ENCODE results near the gene PCDHGA11.
"Not testable (repeated sequence)": the region's sequence is repeated elsewhere in the genome, so short reads cannot be mapped to it uniquely, and the experiment has no call there.

Gene PCDHGA11

DNA sequence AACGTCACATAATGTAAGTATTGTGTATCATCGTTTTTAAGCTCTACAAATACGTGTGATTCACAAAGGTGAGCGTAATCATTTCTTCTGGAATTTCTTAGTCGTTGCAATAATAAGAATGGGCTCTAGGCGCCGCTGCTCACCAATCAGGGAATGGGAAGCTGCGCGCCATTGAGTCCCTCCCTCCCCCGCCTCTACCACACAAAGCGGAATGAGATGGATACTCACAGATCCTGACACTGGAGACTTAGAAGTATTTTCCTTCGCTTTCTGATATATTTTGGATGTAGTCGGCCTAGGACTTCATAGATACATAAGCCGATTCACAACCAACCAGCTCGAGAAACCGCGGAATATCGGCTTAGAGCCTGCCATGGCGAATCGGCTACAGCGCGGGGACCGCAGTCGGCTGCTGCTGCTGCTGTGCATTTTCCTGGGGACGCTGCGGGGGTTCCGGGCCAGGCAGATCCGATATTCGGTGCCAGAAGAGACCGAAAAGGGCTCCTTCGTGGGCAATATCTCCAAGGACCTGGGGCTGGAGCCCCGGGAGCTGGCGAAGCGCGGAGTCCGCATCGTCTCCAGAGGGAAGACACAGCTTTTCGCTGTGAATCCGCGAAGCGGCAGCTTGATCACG, at the start of gene PCDHGA11:
TSS of gene PCDHGA11 (plus strand) at position 197 of the 634 bp plus-strand sequence. CDS start at position 374, 177 bp downstream.
- no peak for DNase-seq (ENCODE audit: low read depth)

GRCh38 chr5:141371572-141372475, 49.0 kb upstream of the PCDHGA11 start:
- DNase-seq (ENCODE audit: low read depth), result no peak

DNA sequence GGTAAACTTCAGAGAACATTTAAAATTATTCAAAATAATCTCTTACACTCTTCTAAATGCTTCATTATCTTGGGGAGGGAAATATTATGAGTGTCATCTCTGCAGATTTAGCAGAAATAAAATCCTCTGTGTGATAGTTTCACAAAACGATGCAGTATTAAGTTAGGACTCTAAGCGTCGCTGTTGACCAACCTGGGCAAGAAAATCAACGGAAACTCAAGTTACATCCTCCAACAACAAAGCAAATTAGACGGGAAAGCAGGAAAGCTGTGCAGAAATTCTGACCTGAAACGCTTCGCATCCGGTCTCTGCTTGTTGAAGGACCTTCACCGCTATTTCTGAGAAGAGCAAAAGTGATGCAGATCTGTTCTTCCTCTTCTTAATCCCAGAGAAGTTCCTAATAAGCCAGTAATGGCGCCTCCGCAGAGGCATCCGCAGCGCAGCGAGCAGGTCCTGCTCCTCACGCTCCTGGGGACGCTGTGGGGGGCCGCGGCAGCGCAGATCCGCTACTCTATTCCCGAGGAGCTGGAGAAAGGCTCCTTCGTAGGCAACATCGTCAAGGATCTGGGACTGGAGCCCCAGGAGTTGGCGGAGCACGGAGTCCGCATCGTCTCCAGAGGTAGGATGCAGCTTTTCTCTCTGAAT, 47.1 kb upstream of the PCDHGA11 start, which contains the start of gene PCDHGA6:
TSS of gene PCDHGA6 (plus strand) at position 219 of the 645 bp plus-strand sequence. CDS start at position 412, 193 bp downstream.
- no peak for DNase-seq (ENCODE audit: low read depth)

DNA sequence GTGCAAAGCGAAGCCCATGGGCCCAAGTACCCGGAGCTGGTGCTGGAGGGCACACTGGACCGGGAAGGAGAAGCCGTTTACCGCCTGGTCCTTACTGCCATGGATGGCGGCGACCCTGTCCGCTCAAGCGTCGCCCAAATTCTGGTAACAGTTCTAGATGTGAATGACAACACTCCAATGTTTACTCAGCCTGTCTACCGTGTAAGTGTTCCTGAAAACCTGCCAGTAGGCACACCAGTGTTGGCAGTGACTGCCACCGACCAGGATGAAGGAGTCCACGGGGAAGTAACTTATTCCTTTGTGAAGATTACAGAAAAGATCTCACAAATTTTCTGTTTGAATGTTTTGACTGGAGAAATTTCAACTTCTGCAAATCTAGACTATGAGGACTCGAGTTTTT, 46.2 kb upstream of the PCDHGA11 start:
- no peak for DNase-seq (ENCODE audit: low read depth)

DNA sequence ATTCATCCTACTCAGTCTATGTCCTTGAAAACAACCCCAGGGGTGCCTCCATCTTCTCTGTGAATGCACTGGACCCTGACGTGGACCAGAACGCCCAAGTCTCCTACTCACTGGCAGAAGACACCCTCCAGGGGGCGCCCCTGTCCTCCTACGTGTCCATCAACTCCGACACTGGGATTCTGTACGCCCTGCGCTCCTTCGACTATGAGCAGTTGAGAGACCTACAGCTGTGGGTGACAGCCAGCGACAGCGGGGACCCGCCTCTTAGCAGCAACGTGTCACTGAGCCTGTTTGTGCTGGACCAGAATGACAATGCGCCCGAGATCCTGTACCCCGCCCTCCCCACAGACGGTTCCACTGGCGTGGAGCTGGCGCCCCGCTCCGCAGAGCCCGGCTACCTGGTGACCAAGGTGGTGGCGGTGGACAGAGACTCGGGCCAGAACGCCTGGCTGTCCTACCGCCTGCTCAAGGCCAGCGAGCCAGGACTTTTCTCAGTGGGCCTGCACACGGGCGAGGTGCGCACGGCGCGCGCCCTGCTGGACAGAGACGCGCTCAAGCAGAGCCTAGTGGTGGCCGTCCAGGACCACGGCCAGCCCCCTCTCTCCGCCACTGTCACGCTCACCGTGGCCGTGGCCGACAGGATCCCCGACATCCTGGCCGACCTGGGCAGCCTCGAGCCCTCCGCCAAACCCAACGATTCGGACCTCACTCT, 45.3 kb upstream of the PCDHGA11 start:
- DNase-seq (ENCODE audit: low read depth), result not testable (repeated sequence)

- no peak for DNase-seq (ENCODE audit: low read depth)
Measured at GRCh38 chr5:141382469-141383294, 38.2 kb upstream of the PCDHGA11 start, which contains the start of gene PCDHGA7. PCDHGA7 (plus strand) TSS chr5:141382742; CDS start chr5:141382900, 158 bp downstream.

GRCh38 chr5:141383345-141383744, 37.5 kb upstream of the PCDHGA11 start:
- no peak for DNase-seq (ENCODE audit: low read depth)

GRCh38 chr5:141384471-141385267, 36.2 kb upstream of the PCDHGA11 start:
- DNase-seq (ENCODE audit: low read depth), result no peak

DNA sequence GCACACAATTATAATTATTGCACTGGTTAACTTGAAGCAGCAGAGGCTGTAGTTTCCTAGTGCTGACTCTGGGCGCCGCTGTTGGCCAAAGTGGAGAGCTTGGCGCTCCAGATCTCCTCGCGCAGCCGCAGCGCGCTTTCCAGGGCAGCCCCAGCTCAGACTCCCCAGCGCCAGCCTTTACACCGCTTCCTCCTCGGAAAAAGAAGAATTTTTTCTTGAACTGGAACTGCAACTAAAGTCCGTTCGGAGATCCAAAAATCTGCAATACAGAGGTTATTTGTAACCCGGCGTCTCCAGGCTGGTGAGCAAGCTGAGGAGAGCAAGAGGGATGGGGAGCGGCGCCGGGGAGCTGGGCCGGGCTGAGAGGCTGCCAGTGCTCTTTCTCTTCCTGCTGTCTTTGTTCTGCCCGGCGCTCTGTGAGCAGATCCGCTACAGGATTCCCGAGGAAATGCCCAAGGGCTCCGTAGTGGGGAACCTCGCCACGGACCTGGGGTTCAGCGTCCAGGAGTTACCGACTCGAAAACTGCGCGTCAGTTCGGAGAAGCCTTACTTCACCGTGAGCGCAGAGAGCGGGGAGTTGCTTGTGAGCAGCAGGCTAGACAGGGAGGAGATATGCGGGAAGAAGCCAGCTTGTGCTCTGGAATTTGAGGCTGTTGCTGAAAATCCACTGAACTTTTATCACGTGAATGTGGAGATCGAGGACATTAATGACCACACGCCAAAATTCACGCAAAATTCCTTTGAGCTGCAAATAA, 33.1 kb upstream of the PCDHGA11 start, which contains the start of gene PCDHGB4:
TSS of gene PCDHGB4 (plus strand) at position 142 of the 755 bp plus-strand sequence. CDS start at position 329, 187 bp downstream.
- not testable (repeated sequence) for DNase-seq (ENCODE audit: low read depth)

GRCh38 chr5:141388661-141389060, 32.2 kb upstream of the PCDHGA11 start:
- DNase-seq (ENCODE audit: low read depth), result no peak

DNA sequence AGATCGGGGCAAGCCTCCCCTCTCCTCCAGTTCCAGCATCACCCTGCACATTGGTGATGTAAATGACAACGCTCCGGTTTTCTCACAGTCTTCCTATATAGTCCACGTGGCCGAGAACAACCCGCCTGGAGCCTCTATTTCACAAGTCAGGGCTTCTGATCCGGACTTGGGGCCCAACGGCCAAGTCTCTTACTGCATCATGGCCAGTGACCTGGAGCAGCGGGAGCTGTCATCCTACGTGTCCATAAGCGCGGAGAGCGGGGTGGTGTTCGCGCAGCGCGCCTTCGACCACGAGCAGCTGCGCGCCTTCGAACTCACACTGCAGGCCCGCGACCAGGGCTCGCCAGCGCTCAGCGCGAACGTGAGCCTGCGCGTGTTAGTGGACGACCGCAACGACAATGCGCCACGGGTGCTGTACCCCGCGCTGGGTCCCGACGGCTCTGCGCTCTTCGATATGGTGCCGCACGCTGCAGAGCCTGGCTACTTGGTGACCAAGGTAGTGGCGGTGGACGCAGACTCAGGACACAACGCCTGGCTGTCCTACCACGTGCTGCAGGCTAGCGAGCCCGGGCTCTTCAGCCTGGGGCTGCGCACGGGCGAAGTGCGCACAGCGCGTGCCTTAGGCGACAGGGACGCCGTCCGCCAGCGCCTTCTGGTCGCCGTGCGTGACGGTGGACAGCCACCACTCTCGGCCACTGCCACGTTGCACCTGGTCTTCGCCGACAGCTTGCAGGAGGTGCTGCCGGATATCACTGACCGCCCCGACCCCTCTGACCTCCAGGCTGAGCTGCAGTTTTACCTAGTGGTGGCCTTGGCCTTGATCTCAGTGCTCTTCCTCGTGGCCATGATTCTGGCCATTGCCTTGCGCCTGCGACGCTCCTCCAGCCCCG, 31.5 kb upstream of the PCDHGA11 start:
- DNase-seq (ENCODE audit: low read depth), result no peak

DNA sequence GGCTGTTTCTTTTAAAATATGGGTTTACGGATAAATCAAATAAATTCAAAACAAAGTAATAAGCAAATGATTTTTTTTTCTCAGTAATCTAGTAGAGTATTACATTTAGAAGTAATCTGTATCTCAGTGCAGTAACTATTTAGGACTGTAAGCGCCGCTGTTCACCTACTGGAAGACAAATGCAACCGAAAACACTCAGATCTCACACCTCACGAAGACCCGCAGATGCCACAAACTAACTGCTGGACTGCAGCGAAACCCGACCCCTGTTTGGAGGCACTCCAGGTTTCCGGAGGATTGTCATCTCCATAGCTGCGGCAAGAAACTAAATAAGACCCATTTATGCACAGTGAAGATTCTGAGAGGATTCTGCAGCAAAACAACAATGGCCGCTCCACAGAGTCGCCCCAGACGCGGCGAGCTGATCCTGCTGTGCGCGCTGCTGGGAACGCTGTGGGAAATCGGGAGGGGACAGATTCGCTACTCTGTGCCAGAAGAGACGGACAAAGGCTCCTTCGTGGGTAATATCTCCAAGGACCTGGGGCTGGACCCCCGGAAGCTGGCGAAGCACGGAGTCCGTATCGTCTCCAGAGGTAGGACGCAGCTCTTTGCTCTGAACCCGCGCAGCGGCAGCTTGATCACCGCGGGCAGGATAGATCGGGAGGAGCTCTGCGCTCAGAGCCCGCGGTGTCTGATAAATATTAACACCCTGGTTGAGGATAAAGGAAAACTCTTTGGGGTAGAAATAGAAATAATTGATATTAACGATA, 28.2 kb upstream of the PCDHGA11 start, which contains the start of gene PCDHGA8:
TSS of gene PCDHGA8 (plus strand) at position 205 of the 770 bp plus-strand sequence. CDS start at position 386, 181 bp downstream.
- DNase-seq (ENCODE audit: low read depth), result no peak

- DNase-seq (ENCODE audit: low read depth), result no peak
Measured at GRCh38 chr5:141393267-141393666, 27.6 kb upstream of the PCDHGA11 start.

DNA sequence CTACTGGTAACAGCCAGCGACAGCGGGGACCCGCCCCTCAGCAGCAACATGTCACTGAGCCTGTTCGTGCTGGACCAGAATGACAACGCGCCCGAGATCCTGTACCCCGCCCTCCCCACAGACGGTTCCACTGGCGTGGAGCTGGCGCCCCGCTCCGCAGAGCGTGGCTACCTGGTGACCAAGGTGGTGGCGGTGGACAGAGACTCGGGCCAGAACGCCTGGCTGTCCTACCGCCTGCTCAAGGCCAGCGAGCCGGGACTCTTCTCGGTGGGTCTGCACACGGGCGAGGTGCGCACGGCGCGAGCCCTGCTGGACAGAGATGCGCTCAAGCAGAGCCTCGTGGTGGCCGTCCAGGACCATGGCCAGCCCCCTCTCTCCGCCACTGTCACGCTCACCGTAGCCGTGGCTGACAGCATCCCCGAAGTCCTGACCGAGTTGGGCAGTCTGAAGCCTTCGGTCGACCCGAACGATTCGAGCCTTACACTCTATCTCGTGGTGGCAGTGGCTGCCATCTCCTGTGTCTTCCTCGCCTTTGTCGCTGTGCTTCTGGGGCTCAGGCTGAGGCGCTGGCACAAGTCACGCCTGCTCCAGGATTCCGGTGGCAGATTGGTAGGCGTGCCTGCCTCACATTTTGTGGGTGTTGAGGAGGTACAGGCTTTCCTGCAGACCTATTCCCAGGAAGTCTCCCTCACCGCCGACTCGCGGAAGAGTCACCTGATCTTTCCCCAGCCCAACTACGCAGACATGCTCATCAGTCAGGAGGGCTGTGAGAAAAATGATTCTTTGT, 26.3 kb upstream of the PCDHGA11 start:
- not testable (repeated sequence) for DNase-seq (ENCODE audit: low read depth)

DNA sequence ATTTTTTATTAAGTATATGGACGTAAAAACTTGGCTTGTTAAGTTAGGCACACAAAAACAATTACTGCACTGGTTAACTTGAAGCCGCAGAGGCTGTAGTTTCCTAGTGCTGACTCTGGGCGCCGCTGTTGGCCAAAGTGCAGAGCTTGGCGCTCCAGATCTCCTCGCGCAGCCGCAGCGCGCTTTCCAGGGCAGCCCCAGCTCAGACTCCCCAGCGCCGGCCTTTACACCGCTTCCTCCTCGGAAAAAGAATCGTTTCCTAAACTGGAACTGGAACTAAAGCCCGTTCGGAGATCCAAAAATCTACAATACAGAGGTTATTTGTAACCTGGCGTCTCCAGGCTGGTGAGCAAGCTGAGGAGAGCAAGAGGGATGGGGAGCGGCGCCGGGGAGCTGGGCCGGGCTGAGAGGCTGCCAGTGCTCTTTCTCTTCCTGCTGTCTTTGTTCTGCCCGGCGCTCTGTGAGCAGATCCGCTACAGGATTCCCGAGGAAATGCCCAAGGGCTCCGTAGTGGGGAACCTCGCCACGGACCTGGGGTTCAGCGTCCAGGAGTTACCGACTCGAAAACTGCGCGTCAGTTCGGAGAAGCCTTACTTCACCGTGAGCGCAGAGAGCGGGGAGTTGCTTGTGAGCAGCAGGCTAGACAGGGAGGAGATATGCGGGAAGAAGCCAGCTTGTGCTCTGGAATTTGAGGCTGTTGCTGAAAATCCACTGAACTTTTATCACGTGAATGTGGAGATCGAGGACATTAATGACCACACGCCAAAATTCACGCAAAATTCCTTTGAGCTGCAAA, 22.9 kb upstream of the PCDHGA11 start, which contains the start of gene PCDHGB5:
TSS of gene PCDHGB5 (plus strand) at position 192 of the 796 bp plus-strand sequence. CDS start at position 373, 181 bp downstream.
- not testable (repeated sequence) for DNase-seq (ENCODE audit: low read depth)

Measured in CMK (cell line).